C4-2B (cell line): Measurements from ENCODE around the gene IQCK.

Experiments
- H3K27ac ChIP-seq: fragments of 450-650 bp; 2 replicates; pipeline ENCODE4 v1.5.1; 2017
- CTCF ChIP-seq: fragments of 450-650 bp; conservative IDR thresholded peaks from 2 replicates; pipeline ENCODE4 v1.5.1; 2017; ENCODE audit warnings: mild to moderate bottlenecking
- ZFX ChIP-seq: fragments of 450-650 bp; IDR thresholded peaks from 2 replicates; pipeline ENCODE4 v1.6.1; 2017

IQCK gene

GRCh38 chr16:19802612-19803011 lies 84.5 kb downstream of the IQCK start:
- TF ChIP-seq CTCF = no peak
- no peak for TF ChIP-seq ZFX
- no peak overlapping the region for H3K27ac ChIP-seq

DNA sequence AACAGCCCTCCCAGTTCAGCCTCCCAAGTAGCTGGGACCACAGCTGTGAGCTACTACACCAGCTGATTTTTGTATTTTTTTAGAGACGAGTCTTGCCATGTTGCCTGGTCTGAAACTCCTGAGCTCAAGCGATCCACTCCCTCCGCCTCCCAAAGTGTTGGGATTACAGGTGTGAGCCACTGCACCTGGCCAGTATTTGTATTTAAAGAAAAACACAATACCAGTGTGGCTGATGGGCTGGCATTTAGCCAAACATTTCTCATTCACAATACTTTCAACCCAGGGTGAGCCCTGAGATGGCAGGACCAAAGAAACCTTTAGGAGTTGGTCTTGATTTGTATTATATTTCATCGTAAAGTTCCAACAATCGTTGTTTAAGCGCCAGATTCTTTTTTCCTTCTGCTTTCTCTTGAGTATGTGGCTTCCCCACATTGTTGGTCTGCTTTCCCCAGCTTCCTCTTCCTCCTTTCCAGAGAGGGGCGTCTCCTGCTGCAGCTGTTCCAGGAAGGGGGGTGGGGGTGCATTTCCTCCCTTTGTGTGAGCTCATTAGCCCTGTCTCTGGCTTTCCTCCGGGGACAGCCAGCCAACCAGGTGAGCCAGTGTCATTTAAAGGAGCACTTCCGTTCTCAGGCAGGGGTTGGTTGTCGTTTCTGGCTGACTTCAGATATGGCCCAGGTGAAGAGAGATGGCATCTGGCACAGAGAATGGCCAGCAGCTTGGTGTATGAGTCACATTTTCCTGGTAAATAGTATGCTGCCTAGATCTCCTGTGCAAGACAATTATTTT lies 86.7 kb downstream of the IQCK start:
- TF ChIP-seq CTCF = no peak
- TF ChIP-seq ZFX = no peak
- H3K27ac ChIP-seq = no peak overlapping the region

DNA sequence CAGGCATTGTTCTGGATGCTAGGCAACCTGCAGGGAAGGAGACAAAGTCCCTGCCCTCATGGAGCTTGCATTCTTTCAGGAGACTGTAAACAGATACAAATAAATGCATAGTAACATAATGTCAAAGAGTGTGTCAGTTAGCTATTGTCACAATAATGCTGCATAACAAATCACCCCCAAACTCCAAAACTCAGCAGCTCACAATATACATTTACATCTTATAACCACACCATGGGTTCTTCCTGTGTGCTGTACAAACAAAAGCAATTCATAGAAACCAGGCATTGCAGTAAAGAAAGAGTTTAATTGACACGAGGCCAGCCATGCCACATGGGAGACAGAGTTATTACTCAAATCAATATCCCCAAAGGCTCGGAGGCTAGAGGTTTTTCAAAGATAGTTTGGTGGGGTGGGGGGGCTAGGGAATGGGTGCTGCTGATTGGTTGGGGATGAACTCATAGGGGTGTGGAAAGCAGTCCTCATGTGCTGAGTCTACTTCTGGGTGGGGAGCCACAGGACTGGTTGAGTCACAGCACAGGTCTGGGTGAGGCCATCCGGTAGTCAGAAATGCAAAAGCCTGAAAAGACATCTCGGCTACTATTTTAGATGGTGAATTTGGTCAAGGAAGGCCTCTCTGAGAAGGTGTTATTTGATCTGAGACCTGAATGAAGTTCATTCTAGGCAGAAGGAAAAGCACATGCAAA lies 87.5 kb downstream of the IQCK start:
- TF ChIP-seq CTCF (no peak), ZFX (no peak)
- no peak overlapping the region for H3K27ac ChIP-seq

DNA sequence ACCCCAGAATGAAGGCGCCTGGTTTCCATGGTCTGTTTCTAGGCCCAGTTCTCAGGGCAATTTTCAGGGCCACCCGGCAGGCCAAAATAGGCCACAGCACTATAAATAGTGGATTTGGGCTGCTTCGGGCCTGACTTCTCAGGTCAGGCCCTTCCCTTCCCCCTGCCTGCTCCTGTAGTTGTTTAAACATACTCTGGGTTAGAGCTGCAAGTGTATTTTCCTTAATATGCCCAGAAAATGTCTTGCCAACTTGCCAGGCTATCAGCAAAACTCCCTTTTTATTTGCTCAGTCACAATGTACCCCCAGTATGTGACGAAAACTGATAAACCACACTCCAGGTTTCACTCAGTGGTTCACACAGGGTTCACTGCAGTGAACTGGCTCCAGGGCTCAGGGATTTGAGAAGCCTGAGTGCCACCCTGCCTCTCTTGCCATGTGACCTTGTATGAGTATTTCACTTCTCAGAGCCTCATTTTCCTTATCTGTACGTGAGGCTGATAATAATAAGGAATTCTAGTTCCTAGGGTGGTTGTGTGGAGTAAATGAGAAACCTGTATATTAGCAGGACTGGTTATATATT lies 90.1 kb downstream of the IQCK start:
- H3K27ac ChIP-seq = no peak overlapping the region
- no peak for TF ChIP-seq CTCF
- TF ChIP-seq ZFX = no peak

DNA sequence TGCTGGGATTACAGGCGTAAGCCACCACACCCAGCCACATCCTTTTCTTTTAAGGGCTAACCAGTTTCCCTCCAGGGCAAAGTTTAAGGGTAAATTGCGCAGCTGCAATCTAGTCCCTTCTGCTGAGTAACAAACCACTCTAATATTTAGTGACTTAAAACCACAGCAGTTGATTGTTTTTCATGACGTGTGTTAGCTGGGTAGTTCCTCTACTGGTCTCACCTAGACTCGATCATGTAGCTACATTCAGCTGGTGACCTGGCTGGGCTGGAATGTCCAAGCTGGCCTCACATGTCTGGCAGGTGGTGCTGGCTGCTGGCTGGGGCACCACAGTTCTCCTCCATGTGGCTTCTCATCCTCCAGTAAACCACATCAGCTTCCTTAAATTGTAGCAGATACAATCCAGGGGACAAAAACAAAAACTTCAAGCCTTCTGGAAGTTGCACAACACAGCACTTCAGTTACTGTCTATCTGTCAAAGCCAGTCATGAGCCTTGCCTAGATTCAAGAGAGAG lies 91.1 kb downstream of the IQCK start:
- no peak overlapping the region for H3K27ac ChIP-seq
- TF ChIP-seq CTCF (no peak), ZFX (no peak)

- no peak overlapping the region for H3K27ac ChIP-seq
Observed at GRCh38 chr16:19809693-19810092, 91.6 kb downstream of the IQCK start.

More at GRCh38 chr16:19809693-19810092, 91.6 kb downstream of the IQCK start:
- TF ChIP-seq ZFX = no peak
- TF ChIP-seq CTCF = no peak
